HCT116 (cell line): ENCODE results near the gene EFCAB13. TPM values are rescaled to one million over a fixed set of nuclear protein-coding genes. Genes with fewer than 3 reads are reported as not detected.

Experiments
- ATAC-seq: fragments of 200-7000 bp; cut with Tn5 transposase; 2 replicates; pipeline ENCODE4 v1.9.1; 2020; ENCODE audit warnings: mild to moderate bottlenecking, moderate library complexity
- BruUV-seq: library from RNA; stranded (reverse); fragments of 400-500 nt; replicated peaks from 2 replicates; lab custom pipeline; 2021; lab: Mats Ljungman, UMichigan
- CTCF ChIA-PET: fragments of 300-600 bp; sonication (Branson Sonifier 250); formaldehyde crosslinking; loops from one replicate; lab custom pipeline; 2021; ENCODE audit warnings: antibody characterized with exemption; lab: Charles Lee
- POLR2A ChIA-PET: fragments of 300-600, 350-600 bp; sonication (Branson Sonifier 250); formaldehyde crosslinking; loops from one replicate; lab custom pipeline; 2021; ENCODE audit warnings: antibody characterized with exemption; lab: Charles Lee
- RAD21 ChIA-PET, 2 experiments: fragments of 300-600 bp; sonication (Branson Sonifier 250); formaldehyde crosslinking; loops; one replicate each; lab custom pipeline; 2023; ENCODE audit warnings: low total read pairs in 2 of 2; ENCODE audit not compliant: uncharacterized antibody in 2 of 2, unreplicated experiment in 2 of 2, low non-redundant PET in 1 of 2; lab: Charles Lee
- DNase-seq: peaks from one replicate; pipeline ENCODE4 v3.0.0-alpha.2; 2010; ENCODE audit warnings: low read depth, low spot score
- H2AFZ ChIP-seq: fragments of 200-600 bp; shearing (Covaris generic), sonication (generic); 2 replicates; pipeline ENCODE4 v1.6.1; 2017; ENCODE audit warnings: low read depth, mixed run types, mixed read lengths, antibody characterized with exemption, low read length; ENCODE audit not compliant: poor library complexity, severe bottlenecking
- H3K27ac ChIP-seq: 2 replicates; pipeline ENCODE4 v1.5.1; 2012; ENCODE audit warnings: low read depth, low read length
- H3K27me3 ChIP-seq: fragments of 200-600 bp; sonication (generic); 2 replicates; pipeline ENCODE4 v1.6.1; 2016; ENCODE audit warnings: mixed run types, low read length, mixed read lengths; ENCODE audit not compliant: insufficient read depth
- H3K36me3 ChIP-seq, 2 experiments: fragments of 200-500 bp in 1 of 2; fragments of 200-600 bp in 1 of 2; sonication (Bioruptor generic) in 1 of 2; sonication (generic) in 1 of 2; 2 replicates each; pipeline versions ENCODE4 v1.5.1 to v1.6.1; 2014 to 2016; ENCODE audit warnings: low read length in 2 of 2, inconsistent platforms in 1 of 2, mixed read lengths in 1 of 2, mixed run types in 1 of 2; ENCODE audit not compliant: insufficient read depth in 2 of 2, control insufficient read depth in 1 of 2
- H3K4me1 ChIP-seq, 2 experiments: fragments of 200-600 bp in 1 of 2; sonication (generic) in 1 of 2; 2 replicates each; pipeline versions ENCODE4 v1.5.1 to v1.6.1; 2012 to 2017; ENCODE audit warnings: low read length in 2 of 2, inconsistent platforms in 1 of 2, mild to moderate bottlenecking in 1 of 2, mixed read lengths in 1 of 2, mixed run types in 1 of 2, moderate library complexity in 1 of 2; ENCODE audit not compliant: insufficient read depth in 2 of 2, control insufficient read depth in 1 of 2
- H3K4me2 ChIP-seq: fragments of 200-600 bp; sonication (generic); 2 replicates; pipeline ENCODE4 v1.6.1; 2017; ENCODE audit warnings: mixed run types, low read length, mixed read lengths
- H3K4me3 ChIP-seq, 2 experiments: fragments of 200-600 bp in 1 of 2; sonication (generic) in 1 of 2; replicated peaks in 1 of 2; 2 replicates each; pipeline ENCODE4 v1.5.1; 2011 to 2016; ENCODE audit warnings: low read length in 2 of 2, control low read depth in 1 of 2, low read depth in 1 of 2, mild to moderate bottlenecking in 1 of 2, mixed read lengths in 1 of 2, mixed run types in 1 of 2
- H3K79me2 ChIP-seq: fragments of 200-600 bp; sonication (generic); 2 replicates; pipeline ENCODE4 v1.6.1; 2017; ENCODE audit warnings: mild to moderate bottlenecking, mixed run types, low read length, moderate library complexity, mixed read lengths; ENCODE audit not compliant: insufficient read depth
- H3K9ac ChIP-seq: fragments of 200-600 bp; sonication (generic); 2 replicates; pipeline ENCODE4 v1.6.1; 2016; ENCODE audit warnings: low read length, mixed read lengths
- H3K9me2 ChIP-seq: fragments of 200-600 bp; sonication (generic), shearing (Covaris generic); 2 replicates; pipeline ENCODE4 v1.6.1; 2017; ENCODE audit warnings: mixed run types, mild to moderate bottlenecking, moderate library complexity; ENCODE audit not compliant: insufficient read depth
- H3K9me3 ChIP-seq, 2 experiments: fragments of 200-500 bp in 1 of 2; fragments of 200-600 bp in 1 of 2; sonication (Bioruptor generic) in 1 of 2; sonication (generic) in 1 of 2; 2 replicates each; pipeline ENCODE4 v1.6.1; 2014 to 2017; ENCODE audit warnings: low read length in 2 of 2, mixed read lengths in 2 of 2, inconsistent platforms in 1 of 2, low read depth in 1 of 2, mild to moderate bottlenecking in 1 of 2, mixed run types in 1 of 2, moderate library complexity in 1 of 2; ENCODE audit not compliant: control insufficient read depth in 1 of 2, insufficient read depth in 1 of 2
- H4K20me1 ChIP-seq: fragments of 200-600 bp; sonication (generic), shearing (Covaris generic); 2 replicates; pipeline ENCODE4 v1.6.1; 2017; ENCODE audit warnings: mixed run types, mild to moderate bottlenecking, moderate library complexity; ENCODE audit not compliant: insufficient read depth
- ATF3 ChIP-seq: IDR thresholded peaks from 2 replicates; pipeline ENCODE4 v1.6.1; 2012
- CBX3 ChIP-seq: IDR thresholded peaks from 2 replicates; pipeline ENCODE4 v1.6.1; 2012; ENCODE audit warnings: low read depth
- CEBPB ChIP-seq: IDR thresholded peaks from 2 replicates; pipeline ENCODE4 v1.6.1; 2012; ENCODE audit warnings: low read depth
- CTCF ChIP-seq, 3 experiments: fragments of 200-600 bp in 1 of 3; sonication (generic) in 1 of 3; IDR thresholded peaks in 2 of 3; conservative IDR thresholded peaks in 1 of 3; 2 replicates each; pipeline ENCODE4 v1.5.1; 2012 to 2017; ENCODE audit warnings: low read depth in 2 of 3, low read length in 2 of 3, antibody characterized with exemption in 1 of 3, borderline replicate concordance in 1 of 3, control low read depth in 1 of 3, mild to moderate bottlenecking in 1 of 3, mixed read lengths in 1 of 3, mixed run types in 1 of 3, moderate library complexity in 1 of 3; ENCODE audit not compliant: insufficient read depth in 1 of 3
- EGR1 ChIP-seq: IDR thresholded peaks from 2 replicates; pipeline ENCODE4 v1.6.1; 2012; ENCODE audit warnings: low read depth
- ELF1 ChIP-seq: IDR thresholded peaks from 2 replicates; pipeline ENCODE4 v1.6.1; 2012; ENCODE audit warnings: low read depth, borderline replicate concordance
- FOSL1 ChIP-seq: IDR thresholded peaks from 2 replicates; pipeline ENCODE4 v1.6.1; 2012; ENCODE audit warnings: low read depth
- MAX ChIP-seq: IDR thresholded peaks from 2 replicates; pipeline ENCODE4 v1.6.1; 2012
- POLR2A ChIP-seq: IDR thresholded peaks from 2 replicates; pipeline ENCODE4 v1.7.0; 2011; ENCODE audit warnings: borderline replicate concordance; ENCODE audit not compliant: insufficient read depth, insufficient read length; ENCODE audit errors: extremely low read depth
- RAD21 ChIP-seq: IDR thresholded peaks from 2 replicates; pipeline ENCODE4 v1.6.1; 2012; ENCODE audit warnings: low read depth, mild to moderate bottlenecking
- SIN3A ChIP-seq: IDR thresholded peaks from 2 replicates; pipeline ENCODE4 v1.6.1; 2012; ENCODE audit warnings: low read depth
- SRF ChIP-seq: IDR thresholded peaks from 2 replicates; pipeline ENCODE4 v1.6.1; 2012; ENCODE audit warnings: low read depth
- TCF7L2 ChIP-seq: IDR thresholded peaks from 2 replicates; pipeline ENCODE4 v1.7.0; 2011; ENCODE audit warnings: borderline replicate concordance, inconsistent platforms; ENCODE audit not compliant: insufficient read depth, insufficient read length; ENCODE audit errors: extremely low read depth
- ZNF274 ChIP-seq: fragments of 200-500 bp; sonication (Bioruptor generic); IDR thresholded peaks from 2 replicates; pipeline ENCODE4 v1.6.1; 2014; ENCODE audit warnings: mild to moderate bottlenecking, low read depth, low read length, inconsistent platforms
- intact Hi-C: fragments of 100-400 bp; cut with micrococcal nuclease; formaldehyde crosslinking; loops from 2 replicates; pipeline ENCODE4 v1.10.0; 2022
- total RNA-seq: library from RNA; stranded (reverse); gene quantifications from one replicate; pipeline ENCODE4 v1.2.1, GENCODE V29; 2021; ENCODE audit not compliant: unreplicated experiment
- TF ChIP-seq, protein P1 (sequence below): IDR thresholded peaks from 2 replicates; pipeline ENCODE4 v1.6.1; 2012; ENCODE audit warnings: low read depth
- TF ChIP-seq, protein P2 (sequence below): IDR thresholded peaks from 2 replicates; pipeline ENCODE4 v1.6.1; 2011; ENCODE audit warnings: mild to moderate bottlenecking, low read length, moderate library complexity; ENCODE audit not compliant: insufficient replicate concordance; ENCODE audit errors: extremely low read depth

Gene EFCAB13
- total RNA-seq, 1 experiment from 2014 or later: not detected

DNA sequence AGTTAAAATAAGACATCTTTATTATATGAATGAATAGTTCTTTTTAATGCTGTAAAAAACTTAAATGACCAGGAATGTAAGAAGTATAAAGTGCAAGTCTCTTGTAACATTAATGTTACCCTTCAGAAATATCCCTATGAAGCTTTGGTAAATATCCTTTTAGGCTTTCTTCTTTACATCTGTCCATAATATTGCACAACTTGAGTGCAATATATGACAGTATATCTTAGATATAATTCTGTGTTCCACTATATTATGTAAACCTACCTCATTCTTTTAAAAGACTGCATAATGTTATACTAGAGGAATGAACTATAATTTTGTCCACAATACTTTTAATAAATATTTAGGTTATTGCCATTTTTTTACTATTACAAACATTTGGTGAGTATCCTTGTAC, 81.1 kb downstream of the EFCAB13 start:
- Histone ChIP-seq H3K4me3 (no peak overlapping the region), H3K27ac (no peak overlapping the region), H3K4me1 (no peaks in the 10 kb centered on the region), H4K20me1 (no peaks in the 10 kb centered on the region), H3K9me3 (no peaks in the 10 kb centered on the region), H2AFZ (no peak overlapping the region), H3K36me3 (no peaks in the 10 kb centered on the region), H3K79me2 (no peaks in the 10 kb centered on the region), H3K27me3 (no peaks in the 10 kb centered on the region), H3K4me2 (no peak overlapping the region), H3K9me2 (no peaks in the 10 kb centered on the region), H3K9ac (no peak overlapping the region)
- no TSS peak for BruUV-seq
- CTCF ChIA-PET: no interaction called here
- POLR2A ChIA-PET: no interaction called here
- intact Hi-C loops: no loop called here
- no peak for DNase-seq
- TF ChIP-seq EGR1 (no peak), ATF3 (no peak), ZNF274 (no peak), POLR2A (no peak), ELF1 (no peak), CBX3 (no peak), SIN3A (no peak), RAD21 (no peak), CEBPB (no peak), CTCF (IDR thresholded peaks at IDR 0.05 in 2 of 3, conservative IDR thresholded peaks at IDR 0.05 in 1 of 3; ENCODE audit: borderline replicate concordance in 1 of 3, insufficient read depth in 1 of 3, low read depth in 2 of 3, low read length in 2 of 3) (no peak), FOSL1 (no peak), MAX (no peak), TCF7L2 (no peak), SRF (no peak)
- TF ChIP-seq, protein P1, sequence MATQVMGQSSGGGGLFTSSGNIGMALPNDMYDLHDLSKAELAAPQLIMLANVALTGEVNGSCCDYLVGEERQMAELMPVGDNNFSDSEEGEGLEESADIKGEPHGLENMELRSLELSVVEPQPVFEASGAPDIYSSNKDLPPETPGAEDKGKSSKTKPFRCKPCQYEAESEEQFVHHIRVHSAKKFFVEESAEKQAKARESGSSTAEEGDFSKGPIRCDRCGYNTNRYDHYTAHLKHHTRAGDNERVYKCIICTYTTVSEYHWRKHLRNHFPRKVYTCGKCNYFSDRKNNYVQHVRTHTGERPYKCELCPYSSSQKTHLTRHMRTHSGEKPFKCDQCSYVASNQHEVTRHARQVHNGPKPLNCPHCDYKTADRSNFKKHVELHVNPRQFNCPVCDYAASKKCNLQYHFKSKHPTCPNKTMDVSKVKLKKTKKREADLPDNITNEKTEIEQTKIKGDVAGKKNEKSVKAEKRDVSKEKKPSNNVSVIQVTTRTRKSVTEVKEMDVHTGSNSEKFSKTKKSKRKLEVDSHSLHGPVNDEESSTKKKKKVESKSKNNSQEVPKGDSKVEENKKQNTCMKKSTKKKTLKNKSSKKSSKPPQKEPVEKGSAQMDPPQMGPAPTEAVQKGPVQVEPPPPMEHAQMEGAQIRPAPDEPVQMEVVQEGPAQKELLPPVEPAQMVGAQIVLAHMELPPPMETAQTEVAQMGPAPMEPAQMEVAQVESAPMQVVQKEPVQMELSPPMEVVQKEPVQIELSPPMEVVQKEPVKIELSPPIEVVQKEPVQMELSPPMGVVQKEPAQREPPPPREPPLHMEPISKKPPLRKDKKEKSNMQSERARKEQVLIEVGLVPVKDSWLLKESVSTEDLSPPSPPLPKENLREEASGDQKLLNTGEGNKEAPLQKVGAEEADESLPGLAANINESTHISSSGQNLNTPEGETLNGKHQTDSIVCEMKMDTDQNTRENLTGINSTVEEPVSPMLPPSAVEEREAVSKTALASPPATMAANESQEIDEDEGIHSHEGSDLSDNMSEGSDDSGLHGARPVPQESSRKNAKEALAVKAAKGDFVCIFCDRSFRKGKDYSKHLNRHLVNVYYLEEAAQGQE: no peak
- TF ChIP-seq, protein P2, sequence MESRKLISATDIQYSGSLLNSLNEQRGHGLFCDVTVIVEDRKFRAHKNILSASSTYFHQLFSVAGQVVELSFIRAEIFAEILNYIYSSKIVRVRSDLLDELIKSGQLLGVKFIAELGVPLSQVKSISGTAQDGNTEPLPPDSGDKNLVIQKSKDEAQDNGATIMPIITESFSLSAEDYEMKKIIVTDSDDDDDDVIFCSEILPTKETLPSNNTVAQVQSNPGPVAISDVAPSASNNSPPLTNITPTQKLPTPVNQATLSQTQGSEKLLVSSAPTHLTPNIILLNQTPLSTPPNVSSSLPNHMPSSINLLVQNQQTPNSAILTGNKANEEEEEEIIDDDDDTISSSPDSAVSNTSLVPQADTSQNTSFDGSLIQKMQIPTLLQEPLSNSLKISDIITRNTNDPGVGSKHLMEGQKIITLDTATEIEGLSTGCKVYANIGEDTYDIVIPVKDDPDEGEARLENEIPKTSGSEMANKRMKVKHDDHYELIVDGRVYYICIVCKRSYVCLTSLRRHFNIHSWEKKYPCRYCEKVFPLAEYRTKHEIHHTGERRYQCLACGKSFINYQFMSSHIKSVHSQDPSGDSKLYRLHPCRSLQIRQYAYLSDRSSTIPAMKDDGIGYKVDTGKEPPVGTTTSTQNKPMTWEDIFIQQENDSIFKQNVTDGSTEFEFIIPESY: no peak
- RAD21 ChIA-PET: no interaction called here
- ATAC-seq: no peak
